GM04503 (cell line): Measurements from ENCODE around the gene SERPINC1.
"Not testable (repeated sequence)": the region's sequence is repeated elsewhere in the genome, so short reads cannot be mapped to it uniquely, and the experiment has no call there.

Experiments
- DNase-seq: peaks from one replicate; pipeline ENCODE4 v3.0.0-alpha.2; 2012; ENCODE audit warnings: low read depth

The SERPINC1 gene

DNA sequence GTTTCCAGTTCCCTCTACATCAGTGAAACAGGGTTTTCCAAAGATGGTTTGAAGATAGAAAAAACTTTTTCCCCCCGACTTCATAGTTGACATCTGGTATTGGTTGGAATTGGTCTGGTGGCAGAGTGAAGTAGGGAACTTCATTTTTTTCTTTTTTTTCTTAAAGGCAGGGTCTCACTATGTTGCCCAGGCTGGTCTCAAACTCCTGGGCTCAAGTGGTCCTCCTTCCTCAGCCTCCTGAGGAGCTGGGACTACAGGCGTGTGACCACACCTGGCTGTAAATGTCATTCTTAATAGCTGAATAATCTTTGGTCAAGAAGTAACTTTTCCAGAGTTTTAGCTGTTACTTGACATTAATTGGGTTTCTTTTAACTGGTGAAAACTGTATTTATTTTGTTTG, 27.2 kb downstream of the SERPINC1 start:
- no peak for DNase-seq

GRCh38 chr1:173888749-173889148, 28.4 kb downstream of the SERPINC1 start:
- no peak for DNase-seq

DNA sequence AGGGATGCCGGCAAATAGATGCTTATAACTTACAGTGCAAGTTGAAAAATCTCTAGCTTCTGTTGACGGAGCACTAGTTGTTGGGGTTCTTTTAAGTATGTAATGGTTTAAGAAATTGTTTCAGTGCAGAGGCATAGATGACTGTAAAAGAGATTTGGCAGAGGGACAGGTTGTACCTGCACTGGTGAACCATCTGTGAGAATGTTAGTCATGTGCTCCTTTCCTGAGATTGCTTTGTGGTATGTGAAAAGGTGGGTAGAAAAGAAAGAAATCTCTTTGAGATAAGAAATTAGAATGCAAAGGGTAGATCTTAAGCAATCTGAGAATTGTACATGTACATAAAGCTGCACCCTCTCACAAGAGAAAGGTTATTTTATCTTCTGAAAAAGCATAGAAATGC, 29.5 kb downstream of the SERPINC1 start:
- DNase-seq, result no peak

DNA sequence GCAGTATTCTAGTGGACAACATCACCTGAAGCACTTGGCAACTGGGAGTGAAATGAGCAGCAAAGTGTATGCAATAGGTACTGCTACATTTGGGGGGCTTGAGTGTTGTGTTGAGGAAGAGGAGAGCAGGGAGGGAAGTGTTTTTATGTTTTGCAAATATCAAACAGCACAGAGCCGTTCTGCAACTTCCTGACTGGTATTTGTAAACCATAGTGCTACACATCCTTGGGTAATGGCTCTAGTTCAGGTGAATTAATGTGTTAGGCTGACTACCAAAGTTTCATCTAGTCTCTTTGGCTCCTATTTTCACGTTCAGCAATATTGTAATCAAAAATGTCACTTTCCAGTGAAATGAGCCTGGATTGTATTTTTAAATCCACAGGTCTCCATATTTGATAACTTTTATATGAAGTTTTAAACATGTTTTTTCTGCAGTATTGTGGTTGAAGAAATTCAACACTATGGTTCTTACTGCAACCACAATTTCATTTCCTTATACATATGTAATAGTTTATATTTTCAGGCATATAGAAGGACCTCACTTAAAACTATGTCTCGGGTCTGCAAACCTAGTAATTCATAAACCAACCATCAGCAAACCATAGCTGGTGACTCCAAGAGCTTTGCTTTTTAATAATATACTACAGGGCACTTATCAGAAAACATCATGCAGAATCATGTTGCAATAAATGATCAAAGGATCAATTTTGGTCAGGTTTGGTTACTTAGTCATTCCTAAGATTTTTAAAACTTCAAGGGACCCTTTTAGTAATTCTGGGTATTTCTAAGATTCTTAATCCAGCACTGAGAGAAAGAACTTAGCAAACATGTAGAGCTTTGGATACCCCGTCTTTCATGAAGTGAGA, 30.1 kb downstream of the SERPINC1 start:
- no peak for DNase-seq

DNA sequence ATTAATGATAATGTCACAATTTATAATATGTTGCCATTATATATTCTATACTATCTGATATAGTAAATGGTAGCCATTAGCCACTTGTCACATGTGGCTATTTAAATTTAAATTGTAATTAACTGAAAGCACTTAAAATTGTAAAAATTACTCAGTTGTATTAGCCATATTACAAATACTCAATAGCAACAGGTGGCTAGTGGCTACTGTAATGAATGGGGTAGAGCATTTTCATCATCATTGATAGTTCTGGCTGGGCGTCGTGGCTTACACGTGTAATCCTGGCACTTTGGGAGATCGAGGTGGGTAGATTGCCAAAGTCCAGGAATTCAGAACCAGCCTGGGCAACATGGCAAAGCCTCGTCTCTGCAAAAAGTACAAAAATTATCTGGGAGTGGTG, 32.4 kb downstream of the SERPINC1 start:
- DNase-seq, result no peak

DNA sequence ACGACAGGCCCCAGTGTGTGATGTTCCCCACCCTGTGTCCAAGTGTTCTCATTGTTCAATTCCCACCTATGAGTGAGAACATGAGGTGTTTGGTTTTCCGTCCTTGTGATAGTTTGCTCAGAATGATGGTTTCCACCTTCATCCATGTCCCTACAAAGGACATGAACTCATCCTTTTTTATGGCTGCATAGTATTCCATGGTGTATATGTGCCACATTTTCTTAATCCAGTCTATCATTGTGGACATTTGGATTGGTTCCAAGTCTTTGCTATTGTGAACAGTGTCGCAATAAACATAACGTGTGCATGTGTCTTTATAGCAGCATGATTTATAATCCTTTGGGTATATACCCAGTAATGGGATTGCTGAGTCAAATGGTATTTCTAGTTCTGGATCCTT, 36.0 kb downstream of the SERPINC1 start:
- not testable (repeated sequence) for DNase-seq

DNA sequence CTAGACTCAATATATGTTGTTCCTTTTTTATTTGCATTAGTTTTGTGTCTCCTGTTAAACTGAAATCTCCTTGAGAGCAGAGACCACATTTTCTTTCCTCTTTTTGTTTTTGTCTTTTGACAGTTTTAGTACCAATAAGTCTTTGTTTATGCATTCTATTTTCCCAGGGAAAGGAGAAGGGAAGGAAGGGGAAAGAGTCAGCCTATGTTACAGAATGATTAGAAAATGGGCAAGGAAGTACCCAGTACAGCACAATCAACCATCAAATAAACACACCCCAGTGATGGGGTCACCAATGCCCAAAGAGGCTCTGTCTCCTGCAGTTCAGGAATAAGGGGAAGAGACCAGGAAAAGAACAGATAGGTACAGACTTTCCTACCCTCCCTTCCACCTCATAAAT, 38.9 kb downstream of the SERPINC1 start:
- no peak for DNase-seq

GRCh38 chr1:173876732-173877131, 40.4 kb downstream of the SERPINC1 start:
- no peak for DNase-seq

- DNase-seq, result no peak
Observed at GRCh38 chr1:173871500-173871899, 45.6 kb downstream of the SERPINC1 start.

GRCh38 chr1:173871091-173871490, 46.0 kb downstream of the SERPINC1 start:
- no peak for DNase-seq

DNA sequence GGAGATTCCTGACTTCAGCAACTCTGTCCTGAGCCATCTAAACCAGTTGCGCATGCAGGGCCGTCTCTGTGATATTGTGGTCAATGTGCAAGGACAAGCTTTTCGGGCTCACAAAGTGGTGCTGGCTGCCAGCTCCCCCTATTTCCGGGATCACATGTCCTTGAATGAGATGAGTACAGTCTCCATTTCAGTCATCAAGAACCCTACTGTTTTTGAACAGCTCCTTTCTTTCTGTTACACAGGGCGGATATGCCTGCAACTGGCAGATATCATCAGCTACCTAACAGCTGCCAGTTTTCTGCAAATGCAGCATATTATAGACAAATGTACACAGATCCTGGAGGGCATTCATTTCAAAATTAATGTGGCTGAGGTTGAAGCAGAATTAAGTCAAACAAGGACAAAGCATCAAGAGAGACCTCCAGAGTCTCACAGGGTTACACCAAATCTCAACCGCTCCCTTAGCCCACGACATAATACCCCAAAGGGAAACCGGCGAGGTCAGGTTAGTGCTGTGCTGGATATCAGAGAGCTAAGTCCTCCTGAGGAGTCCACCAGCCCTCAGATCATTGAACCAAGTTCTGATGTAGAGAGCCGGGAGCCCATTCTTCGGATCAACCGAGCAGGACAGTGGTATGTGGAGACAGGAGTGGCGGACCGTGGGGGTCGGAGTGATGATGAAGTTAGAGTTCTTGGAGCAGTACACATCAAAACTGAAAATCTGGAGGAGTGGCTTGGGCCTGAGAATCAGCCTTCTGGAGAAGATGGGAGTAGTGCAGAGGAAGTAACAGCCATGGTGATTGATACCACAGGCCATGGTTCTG, 46.7 kb downstream of the SERPINC1 start:
- no peak for DNase-seq

DNA sequence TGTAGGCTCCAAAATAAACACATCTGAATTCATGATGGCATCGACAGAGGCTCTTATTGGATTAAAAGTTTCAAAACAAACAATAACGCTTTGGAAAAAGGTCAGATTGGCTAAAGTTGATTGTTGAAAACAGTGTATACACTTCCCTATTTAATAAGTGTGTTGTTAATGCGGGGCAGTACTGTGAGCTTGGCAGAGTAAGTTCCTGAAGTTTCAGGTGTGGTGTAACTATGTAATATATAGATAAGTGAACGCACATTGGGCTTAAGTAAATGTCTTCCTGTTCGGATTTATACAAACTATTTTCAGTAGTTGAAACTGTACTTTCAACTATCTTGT, 48.1 kb downstream of the SERPINC1 start:
- no peak for DNase-seq

DNA sequence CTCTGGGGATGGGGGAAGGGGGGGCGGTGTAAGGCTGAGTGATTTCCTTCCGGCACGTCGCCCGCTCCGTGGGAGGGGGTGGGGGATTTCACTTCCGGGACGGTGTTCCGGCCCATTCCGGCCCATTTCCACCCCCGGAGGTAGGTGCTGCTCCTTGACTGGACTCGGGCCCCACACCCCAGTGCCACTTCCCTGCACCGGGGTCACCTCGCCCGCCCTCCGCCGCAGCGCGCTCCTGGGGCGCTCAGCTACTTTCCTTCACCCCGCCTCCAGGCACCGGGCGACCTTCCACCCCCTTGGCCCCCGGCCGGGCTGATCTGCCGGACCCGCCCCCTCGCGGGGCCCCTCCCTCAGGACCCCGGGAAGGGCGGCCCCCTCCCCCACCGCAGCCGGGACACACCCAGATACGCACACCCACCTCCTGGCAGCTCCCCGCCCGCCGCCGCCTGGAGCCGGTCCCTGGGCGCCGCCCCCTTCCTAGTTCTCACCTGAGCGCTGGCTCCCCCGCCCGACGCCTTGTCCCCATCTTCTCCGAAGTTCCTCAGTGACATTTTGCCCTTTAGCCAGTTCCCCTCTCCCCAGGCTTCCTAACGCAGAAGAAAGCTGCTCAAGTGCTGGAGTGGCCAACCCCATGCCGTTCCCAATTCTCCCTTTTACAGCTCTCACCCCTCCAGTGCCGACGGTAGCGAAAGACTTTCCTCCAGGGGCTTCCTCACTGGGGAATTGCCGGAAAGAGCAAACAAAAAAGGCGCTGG, 48.7 kb downstream of the SERPINC1 start, which contains the start of gene ZBTB37:
TSS of gene ZBTB37 (plus strand) at position 115 of the 755 bp plus-strand sequence. CDS start 1,846 bp downstream, outside the sequence.
- DNase-seq, result no peak

GRCh38 chr1:173867753-173868265, 49.3 kb downstream of the SERPINC1 start, which contains the start of gene GAS5:
GAS5 (minus strand) TSS chr1:173867989.
- DNase-seq, result peak; percentile 96

GRCh38 chr1:173867141-173867752, 49.9 kb downstream of the SERPINC1 start:
- DNase-seq, result no peak

DNA sequence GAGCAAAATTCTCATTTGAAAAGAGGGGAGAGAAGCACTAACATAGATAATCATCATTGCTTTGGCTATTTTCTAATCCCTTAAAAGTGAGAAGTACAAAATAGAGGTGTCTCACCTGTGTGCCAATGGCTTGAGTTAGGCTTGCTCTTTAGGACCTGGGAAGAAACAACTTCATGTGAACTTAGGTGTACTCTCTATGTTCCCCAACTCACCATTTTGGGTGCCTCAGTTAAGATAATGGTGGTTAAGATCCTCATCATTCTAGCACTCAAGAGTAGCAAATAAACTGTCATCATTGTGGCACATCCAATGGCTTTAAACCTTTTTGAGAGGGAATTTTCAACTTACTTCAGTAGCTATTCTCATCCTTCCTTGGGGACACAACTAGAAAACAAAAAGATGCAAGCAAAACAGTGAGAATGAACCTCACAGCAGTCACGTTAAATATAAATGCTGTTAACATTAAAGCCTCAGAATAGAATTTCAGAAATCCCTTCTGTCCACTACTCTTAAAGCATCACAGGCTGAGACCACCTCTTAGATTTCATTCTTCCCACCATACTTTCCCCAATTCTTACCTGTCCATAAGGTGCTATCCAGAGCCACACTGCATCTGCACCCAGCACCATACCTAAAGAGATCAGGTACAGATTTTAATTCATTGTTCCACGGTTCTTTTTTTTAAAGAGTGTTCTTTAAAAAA, 50.6 kb downstream of the SERPINC1 start:
- no peak for DNase-seq

- no peak for DNase-seq
Observed at GRCh38 chr1:173865468-173866164, 51.5 kb downstream of the SERPINC1 start.

- DNase-seq, result no peak
Observed at GRCh38 chr1:173864179-173864867, 52.8 kb downstream of the SERPINC1 start.

DNA sequence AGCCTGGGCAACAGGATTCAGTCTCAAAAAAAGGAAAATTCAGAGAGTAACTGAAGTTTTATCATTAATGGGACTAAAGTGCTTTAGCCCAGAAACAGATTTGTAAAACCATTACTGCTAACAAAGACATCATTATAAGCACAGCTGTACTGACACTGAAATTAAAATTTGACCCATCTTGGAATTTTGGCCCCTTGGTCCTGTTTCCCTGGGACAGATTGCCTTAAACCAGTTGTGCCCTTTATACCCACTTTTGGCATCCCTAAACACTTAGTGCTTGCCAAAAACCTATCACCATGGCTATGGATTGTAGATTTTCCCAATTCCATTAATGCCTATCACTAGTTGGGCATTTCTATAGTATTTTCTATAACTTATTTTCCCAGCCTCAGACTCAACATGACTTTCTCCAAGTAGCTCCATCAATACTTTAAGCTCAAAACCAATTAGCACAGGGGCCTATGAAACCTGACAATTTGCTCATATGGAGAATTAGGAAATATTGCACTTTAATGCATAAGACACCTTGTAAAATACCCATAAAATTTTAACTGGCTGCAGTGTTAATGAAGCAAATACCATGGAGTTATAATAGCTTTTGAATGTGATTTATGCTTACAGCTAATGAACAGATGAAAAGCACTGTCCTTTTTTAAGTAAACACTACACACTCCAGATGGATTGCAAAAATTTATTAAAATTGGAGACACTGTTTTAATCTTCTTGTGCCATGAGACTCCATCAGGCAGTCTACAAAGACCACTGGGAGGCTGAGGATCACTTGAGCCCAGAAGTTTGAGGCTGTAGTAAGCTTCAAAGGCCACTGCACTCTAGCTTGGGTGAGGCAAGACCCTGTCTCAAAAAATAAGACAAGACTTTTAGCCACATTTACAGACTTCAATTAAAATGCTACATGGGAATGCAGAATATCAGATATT, 53.6 kb downstream of the SERPINC1 start:
- no peak for DNase-seq
